HepG2 (cell line): ENCODE results near the gene NT5C1A. TPM values are rescaled to one million over a fixed set of nuclear protein-coding genes. Genes with fewer than 3 reads are reported as not detected.

Experiments
- ATAC-seq: fragments of 200-7000 bp; cut with Tn5 transposase; 3 replicates; pipeline ENCODE4 v1.9.1; 2020; ENCODE audit warnings: mild to moderate bottlenecking, moderate library complexity
- BruUV-seq: library from RNA; stranded (reverse); fragments of 400-500 nt; replicated peaks from 2 replicates; lab custom pipeline; 2021; lab: Mats Ljungman, UMichigan
- CTCF ChIA-PET: fragments of 300-600 bp; formaldehyde crosslinking; extraction: SDS; loops from one replicate; lab custom pipeline; 2021; ENCODE audit warnings: low total read pairs, inconsistent platforms, low intra/inter-chr PET ratio; lab: Yijun Ruan, JAX
- POLR2A ChIA-PET: fragments of 350-600 bp; sonication (Branson Sonifier 250); formaldehyde crosslinking; loops from one replicate; lab custom pipeline; 2020; ENCODE audit warnings: antibody characterized with exemption, inconsistent platforms; lab: Yijun Ruan, JAX
- DNase-seq: peaks from one replicate; pipeline ENCODE4 v3.0.0-alpha.2; 2015; ENCODE audit warnings: low spot score
- FAIRE-seq: peaks from 3 replicates; lab custom pipeline; 2011; peaks lifted over from hg19 to GRCh38; lab: Jason Lieb, UNC
- H2AFZ ChIP-seq: one replicate; pipeline ENCODE4 v1.6.1; 2011; ENCODE audit warnings: low read length, inconsistent platforms
- H3K27ac ChIP-seq: fragments of 300-600 bp; 3 replicates; pipeline ENCODE4 v1.8.0; 2011; ENCODE audit warnings: mixed run types, mild to moderate bottlenecking, mixed read lengths, low read length, inconsistent platforms; ENCODE audit not compliant: insufficient read depth; ENCODE audit errors: extremely low read length
- H3K27me3 ChIP-seq, 2 experiments: fragments of 200-600 bp in 1 of 2; 2 replicates in 1 of 2; 3 replicates in 1 of 2; pipeline versions ENCODE4 v1.6.0 to v1.8.0; 2011; ENCODE audit warnings: low read length in 2 of 2, mild to moderate bottlenecking in 2 of 2, moderate library complexity in 2 of 2, inconsistent platforms in 1 of 2; ENCODE audit not compliant: insufficient read depth in 2 of 2, control insufficient read depth in 1 of 2
- H3K36me3 ChIP-seq, 2 experiments: fragments of 200-600 bp in 1 of 2; replicated peaks in 1 of 2; 2 replicates in 1 of 2; 3 replicates in 1 of 2; pipeline versions ENCODE4 v1.5.1 to v1.8.0; 2011; ENCODE audit warnings: low read length in 2 of 2, inconsistent platforms in 1 of 2; ENCODE audit not compliant: insufficient read depth in 2 of 2, control insufficient read depth in 1 of 2
- H3K4me1 ChIP-seq: 2 replicates; pipeline ENCODE4 v1.5.1; 2012; ENCODE audit warnings: low read length, inconsistent platforms; ENCODE audit not compliant: insufficient read depth
- H3K4me2 ChIP-seq: 2 replicates; pipeline ENCODE4 v1.6.0; 2011; ENCODE audit warnings: low read depth, low read length, inconsistent platforms
- H3K4me3 ChIP-seq, 3 experiments: fragments of 200-600 bp in 1 of 3; sonication (generic), shearing (Covaris generic) in 1 of 3; replicated peaks in 1 of 3; 2 replicates each; pipeline ENCODE4 v1.5.1; 2011 to 2016; ENCODE audit warnings: low read length in 3 of 3, inconsistent platforms in 2 of 3, low read depth in 2 of 3, mild to moderate bottlenecking in 2 of 3, control low read depth in 1 of 3, mixed read lengths in 1 of 3; ENCODE audit not compliant: insufficient read depth in 1 of 3
- H3K79me2 ChIP-seq: one replicate; pipeline ENCODE4 v1.6.1; 2011; ENCODE audit warnings: low read length, inconsistent platforms; ENCODE audit not compliant: insufficient read depth
- H3K9ac ChIP-seq: 2 replicates; pipeline ENCODE4 v1.6.0; 2011; ENCODE audit warnings: mild to moderate bottlenecking, low read depth, low read length, inconsistent platforms; ENCODE audit not compliant: insufficient read depth
- H3K9me3 ChIP-seq: 2 replicates; pipeline ENCODE4 v1.5.1; 2012; ENCODE audit warnings: mild to moderate bottlenecking, low read length
- H4K20me1 ChIP-seq: 2 replicates; pipeline ENCODE4 v1.6.0; 2011; ENCODE audit warnings: inconsistent platforms, mild to moderate bottlenecking, low read length, moderate library complexity; ENCODE audit not compliant: insufficient read depth
- ARHGAP35 ChIP-seq: sonication (generic); formaldehyde crosslinking; IDR thresholded peaks from 2 replicates; pipeline ENCODE4 v1.9.0; 2022; ENCODE audit warnings: mild to moderate bottlenecking, inconsistent platforms, moderate library complexity, missing genetic modification reagents, borderline replicate concordance
- JUN ChIP-seq: sonication (generic); formaldehyde crosslinking; IDR thresholded peaks from 2 replicates; pipeline ENCODE4 v1.4.0; 2020; ENCODE audit warnings: mild to moderate bottlenecking, missing genetic modification reagents
- PAX8 ChIP-seq: sonication (generic); formaldehyde crosslinking; IDR thresholded peaks from 2 replicates; pipeline ENCODE4 v1.8.0; 2022; ENCODE audit warnings: mild to moderate bottlenecking, missing genetic modification reagents, borderline replicate concordance
- PHF8 ChIP-seq: sonication (generic); formaldehyde crosslinking; IDR thresholded peaks from 2 replicates; pipeline ENCODE4 v1.5.0; 2020; ENCODE audit warnings: missing genetic modification reagents
- PREB ChIP-seq: sonication (generic); formaldehyde crosslinking; IDR thresholded peaks from 2 replicates; pipeline ENCODE4 v1.4.0; 2020; ENCODE audit warnings: missing genetic modification reagents
- SIN3B ChIP-seq: fragments of 150-350 bp; IDR thresholded peaks from 2 replicates; pipeline ENCODE4 v1.6.1; 2014; ENCODE audit warnings: low read length
- SSRP1 ChIP-seq: IDR thresholded peaks from 2 replicates; pipeline ENCODE4 v1.6.1; 2016; ENCODE audit warnings: control low read depth
- ZFP1 ChIP-seq: IDR thresholded peaks from 2 replicates; pipeline ENCODE4 v1.6.1; 2016
- ZFP37 ChIP-seq: sonication (generic); formaldehyde crosslinking; IDR thresholded peaks from 2 replicates; pipeline ENCODE4 v1.4.0; 2020; ENCODE audit warnings: missing genetic modification reagents, borderline replicate concordance
- ZNF703 ChIP-seq: sonication (generic); formaldehyde crosslinking; IDR thresholded peaks from 2 replicates; pipeline ENCODE4 v1.5.1; 2020; ENCODE audit warnings: missing genetic modification reagents, mild to moderate bottlenecking, moderate library complexity, borderline replicate concordance
- ZNF788 ChIP-seq: sonication (generic); formaldehyde crosslinking; IDR thresholded peaks from 2 replicates; pipeline ENCODE4 v1.5.0; 2020; ENCODE audit warnings: mild to moderate bottlenecking, missing genetic modification reagents, borderline replicate concordance
- WGBS: methylation state at CpG from one replicate; pipeline ENCODE4 v1.1.6; 2017; ENCODE audit warnings: low lambda C conversion rate; 5-methylcytosine and 5-hydroxymethylcytosine counted together
- in situ Hi-C: cut with HindIII; loops from 2 replicates; pipeline ENCODE4 v1.10.0; 2017; ENCODE audit warnings: low pct_unique_long_range_greater_than_20kb; ENCODE audit not compliant: extremely low pct_ligation_motif_present
- intact Hi-C: fragments of 100-400 bp; cut with micrococcal nuclease; formaldehyde crosslinking; loops from one replicate; pipeline ENCODE4 v1.10.0; 2022; ENCODE audit not compliant: unreplicated experiment
- polyA plus RNA-seq, 8 experiments: library from polyadenylated mRNA; depleted of rRNA in 3 of 8; stranded (reverse) in 7 of 8; unstranded in 1 of 8; fragments of >200 nt; fragmentation: Illumina TruSeq in 4 of 8; extraction: Trizol in 4 of 8; gene quantifications; 2 replicates each; pipeline versions ENCODE4 v1.2.1 to v1.2.3, GENCODE V29; 2011 to 2016; ENCODE audit warnings: low read depth in 4 of 8, missing spikeins in 1 of 8, mixed read lengths in 1 of 8; ENCODE audit not compliant: insufficient read depth in 1 of 8
- total RNA-seq, 5 experiments: library from RNA; depleted of rRNA; stranded (reverse); fragments of >200 nt; fragmentation: Illumina TruSeq; extraction: Trizol; gene quantifications; 2 replicates each; pipeline ENCODE4 v1.2.3, GENCODE V29; 2016; ENCODE audit warnings: low read depth in 1 of 5

Gene NT5C1A
- total and polyA plus RNA-seq, 2 of the 13 experiments (the other 11 are each of a cell fraction or from before 2014, with no cell fraction given), result not detected

GRCh38 chr1:39655578-39656268 is 16.2 kb downstream of the NT5C1A start:
- POLR2A ChIA-PET, result no interaction called here

More at GRCh38 chr1:39655578-39656268, 16.2 kb downstream of the NT5C1A start:
- no peak overlapping the region for H3K4me3 ChIP-seq
- no peaks in the 10 kb centered on the region for H3K9me3 ChIP-seq
- DNase-seq (no peak), ATAC-seq (no peak), FAIRE-seq (no peak)
- no peak overlapping the region for H3K27ac ChIP-seq
- CTCF ChIA-PET, result interaction anchor here (0.7 kb wide), 1 partner anchor 50 kb away, joined by 3 read pairs; no protein-coding TSS in a partner anchor
- intact Hi-C loops (no loop called here), in situ Hi-C loops (no loop called here)
- no peaks in the 10 kb centered on the region for H3K79me2 ChIP-seq
- H2AFZ ChIP-seq, result no peak overlapping the region
- H3K4me1 ChIP-seq, result no peaks in the 10 kb centered on the region
- H3K36me3 ChIP-seq, result no peaks in the 10 kb centered on the region
- no peaks in the 10 kb centered on the region for H4K20me1 ChIP-seq
- 14% methylated on average over 4 of the region's 5 CpGs for WGBS
- BruUV-seq, result no TSS peak
- H3K27me3 ChIP-seq, result peaks cover 2 to 47% of the 10 kb centered on the region in 2 experiments; a peak in 4 of 5 replicates
- H3K9ac ChIP-seq, result no peak overlapping the region
- TF ChIP-seq ZNF703 (CRISPR knock-in tag) (no peak), PHF8 (CRISPR knock-in tag) (no peak), ARHGAP35 (CRISPR knock-in tag) (no peak), ZFP1 (no peak), SSRP1 (no peak), PAX8 (CRISPR knock-in tag) (no peak), JUN (no peak), ZFP37 (CRISPR knock-in tag) (no peak), ZNF788 (CRISPR knock-in tag) (no peak), SIN3B (no peak), PREB (CRISPR knock-in tag) (no peak)
- no peak overlapping the region for H3K4me2 ChIP-seq
